Stimulated activated CD4-positive, alpha-beta T cell treated with anti-CD3 and anti-CD28 coated beads, TNF-alpha, amount 100 ng/mL, for 1 hour (primary cell): ENCODE data around the gene SOX6.

ENCODE experiments used
- DNase-seq, 3 donors: peaks; one replicate each; pipeline ENCODE4 v3.0.0-alpha.2; 2020; ENCODE audit warnings: low read depth in 3 of 3, low spot score in 1 of 3

Gene SOX6

DNA sequence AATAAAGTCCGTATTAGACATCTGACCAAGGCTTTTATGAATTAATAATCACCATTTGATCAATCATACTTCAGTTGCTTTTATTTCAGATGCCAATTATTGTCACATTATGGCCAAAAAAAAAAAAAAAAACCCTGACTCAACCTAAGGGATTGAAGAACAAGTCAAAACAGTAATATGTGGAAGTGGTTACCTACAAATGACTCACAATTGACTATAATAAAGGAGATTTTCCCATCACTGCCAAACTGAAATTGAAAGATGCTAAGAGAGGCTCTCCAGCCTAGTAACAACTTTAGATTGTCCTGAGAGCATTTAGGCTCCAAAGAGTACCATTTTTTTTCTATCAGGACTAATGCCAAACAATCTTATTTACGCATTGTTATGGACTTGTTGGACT is 35.2 kb downstream of the SOX6 start:
- no peak for DNase-seq

GRCh38 chr11:16318320-16318719 is 38.0 kb downstream of the SOX6 start:
- no peak for DNase-seq

- no peak for DNase-seq
Measured at GRCh38 chr11:16317712-16318111, 38.6 kb downstream of the SOX6 start.

GRCh38 chr11:16313846-16314245 is 42.5 kb downstream of the SOX6 start:
- DNase-seq = no peak

GRCh38 chr11:16312233-16312765 is 44.0 kb downstream of the SOX6 start:
- no peak for DNase-seq

GRCh38 chr11:16311831-16312230 is 44.5 kb downstream of the SOX6 start:
- no peak for DNase-seq

DNA sequence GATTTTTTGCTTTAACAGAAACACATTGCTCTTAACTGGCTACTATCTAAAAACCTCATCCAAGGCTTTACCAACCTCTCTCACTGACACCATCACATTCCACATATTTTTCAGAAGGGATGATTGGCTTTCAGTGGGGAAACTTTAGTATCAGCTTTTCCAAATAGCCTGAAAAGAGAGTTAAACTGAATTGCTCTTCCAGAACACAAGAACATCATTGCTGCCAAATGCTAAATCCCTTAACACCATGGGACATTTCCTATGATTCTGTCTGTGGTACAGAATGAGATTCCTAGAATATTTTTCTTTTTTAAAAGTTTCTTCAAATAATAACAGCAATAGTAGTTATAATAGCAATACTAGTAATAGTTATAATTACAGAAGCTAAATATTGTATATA is 45.4 kb downstream of the SOX6 start:
- DNase-seq = no peak

DNA sequence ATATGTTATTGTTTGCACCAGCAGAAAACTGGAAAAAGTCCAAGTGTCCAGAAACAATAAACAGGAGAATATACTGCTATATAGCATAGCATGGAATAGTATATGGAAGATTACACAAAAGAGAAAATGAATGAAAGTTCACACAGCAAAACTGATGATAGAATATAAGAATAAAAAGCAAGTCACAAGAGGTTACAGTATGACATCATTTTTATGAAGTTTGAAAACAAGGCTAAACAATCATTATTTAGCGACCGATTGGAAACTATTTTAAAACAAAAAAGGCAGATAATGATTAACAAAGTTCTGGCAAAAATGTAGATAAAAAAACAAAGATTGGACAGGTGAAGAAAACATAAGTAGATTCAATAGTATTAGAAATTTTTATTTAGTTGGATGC is 47.1 kb downstream of the SOX6 start:
- DNase-seq = no peak

DNA sequence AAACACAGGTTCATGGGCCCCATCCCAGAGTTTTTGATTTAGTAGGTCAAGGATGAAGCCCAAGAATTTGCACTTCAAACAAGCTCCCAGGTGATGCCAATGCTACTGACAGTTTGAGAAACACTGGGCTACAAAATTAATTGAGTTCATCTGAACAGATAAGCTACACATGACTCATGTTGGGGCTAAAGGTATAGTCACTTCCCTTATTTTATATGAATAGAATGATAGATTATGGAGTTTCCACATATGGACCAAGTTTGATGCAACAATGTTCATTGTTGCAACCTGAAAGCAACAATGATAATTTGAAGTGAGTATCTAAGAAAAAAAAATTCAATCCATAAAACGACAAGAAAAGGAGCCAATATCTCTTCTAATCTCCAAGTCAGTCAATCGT is 54.9 kb downstream of the SOX6 start:
- no peak for DNase-seq

DNA sequence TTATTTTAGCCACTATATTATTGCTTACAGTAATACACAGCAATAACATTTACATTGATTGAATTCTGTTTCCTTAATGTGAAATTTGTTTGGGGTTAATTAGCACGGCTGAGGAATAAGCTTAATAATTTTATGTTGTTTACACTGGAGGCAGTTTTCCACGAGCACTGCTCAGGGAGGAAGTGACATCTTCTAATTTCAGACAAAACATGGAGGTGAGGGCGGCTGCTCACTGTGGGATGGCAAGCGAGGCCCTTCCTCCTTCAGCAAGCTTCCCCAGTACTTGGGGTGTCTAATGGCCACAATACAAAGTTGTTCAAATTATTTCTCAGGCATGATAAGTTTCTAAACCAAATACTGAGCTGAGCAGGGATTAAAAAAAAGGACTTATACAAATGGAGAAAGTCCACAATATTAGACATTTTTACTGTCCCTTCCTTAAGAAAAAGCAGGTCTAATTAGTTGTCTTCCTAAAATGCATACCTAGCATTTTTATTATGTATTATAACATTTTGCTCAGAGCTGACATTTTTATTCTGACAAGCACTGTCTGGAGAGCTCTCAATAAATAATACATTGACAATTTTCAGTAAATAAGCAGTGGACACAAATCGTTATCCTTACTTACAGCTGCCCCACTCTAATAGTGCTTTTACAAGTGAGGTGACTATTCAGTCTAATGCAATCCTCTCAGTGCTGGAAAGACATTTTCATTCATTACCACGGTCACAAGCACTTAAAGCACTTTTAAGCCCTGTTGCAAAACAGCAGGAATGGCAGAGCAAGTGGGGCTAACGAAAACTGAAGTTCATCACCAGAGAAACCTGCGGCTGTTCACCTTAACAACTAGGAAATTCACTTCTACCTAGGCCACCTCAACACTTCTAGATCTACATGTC is 56.2 kb downstream of the SOX6 start:
- DNase-seq = no peak

DNA sequence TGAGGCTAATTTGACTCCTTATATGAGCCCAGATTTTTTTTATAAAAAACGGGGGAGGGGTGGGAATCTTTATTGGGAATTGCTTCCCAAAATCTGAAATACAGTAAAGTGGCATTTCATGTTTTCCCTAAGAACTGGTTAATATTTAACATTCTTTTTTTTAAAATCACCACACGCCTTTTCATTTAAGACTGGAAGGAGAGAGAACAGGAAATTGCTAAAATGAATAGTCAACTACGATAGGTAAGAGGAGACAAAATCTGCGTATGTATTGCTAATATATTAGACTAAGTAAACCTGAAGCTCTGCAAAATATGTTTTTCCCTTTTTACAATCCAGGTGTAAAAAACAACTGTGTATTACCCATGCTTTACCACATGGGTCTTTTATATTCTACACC is 57.0 kb downstream of the SOX6 start:
- no peak for DNase-seq

GRCh38 chr11:16297332-16297731 is 59.0 kb downstream of the SOX6 start:
- DNase-seq = no peak

- DNase-seq = no peak
Measured at GRCh38 chr11:16296273-16296672, 60.1 kb downstream of the SOX6 start.

GRCh38 chr11:16295592-16295991 is 60.8 kb downstream of the SOX6 start:
- no peak for DNase-seq

DNA sequence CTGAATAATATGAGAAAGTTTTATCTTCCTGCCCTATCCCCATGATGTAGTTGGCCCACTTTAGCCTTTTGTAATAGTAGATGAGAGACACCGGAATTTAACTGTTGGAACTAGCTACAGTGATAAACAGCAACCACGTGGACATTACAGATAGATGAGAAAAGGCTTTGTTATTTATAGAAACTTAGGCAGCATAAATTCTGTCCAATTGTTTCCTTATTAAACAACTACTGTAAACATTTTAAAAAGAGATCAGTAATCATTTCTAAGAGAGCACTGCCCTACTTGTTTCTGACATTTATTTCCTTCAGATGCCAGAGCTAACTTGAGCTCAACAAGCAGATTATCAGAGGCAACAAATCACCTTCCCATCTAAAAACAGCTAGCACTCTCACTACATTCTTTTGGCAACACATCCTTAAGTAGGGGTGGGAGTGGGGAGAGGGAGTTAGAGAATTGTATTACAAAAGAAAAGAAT is 63.1 kb downstream of the SOX6 start:
- DNase-seq = no peak

- no peak for DNase-seq
Measured at GRCh38 chr11:16292167-16292859, 64.0 kb downstream of the SOX6 start.

GRCh38 chr11:16291729-16292128 is 64.6 kb downstream of the SOX6 start:
- DNase-seq = no peak

GRCh38 chr11:16289541-16289940 is 66.8 kb downstream of the SOX6 start:
- no peak for DNase-seq

- no peak for DNase-seq
Measured at GRCh38 chr11:16287630-16288280, 68.6 kb downstream of the SOX6 start.

GRCh38 chr11:16286095-16286494 is 70.3 kb downstream of the SOX6 start:
- DNase-seq = no peak

- no peak for DNase-seq
Measured at GRCh38 chr11:16280256-16280682, 76.1 kb downstream of the SOX6 start.

GRCh38 chr11:16279524-16279923 is 76.8 kb downstream of the SOX6 start:
- no peak for DNase-seq
